SK-N-SH treated with all-trans-retinoic acid at 6 μM for 48 hours (cell line): ENCODE results near the gene GNL2.

ENCODE experiments used
- ATAC-seq: fragments of 200-7000 bp; cut with Tn5 transposase; 3 replicates; pipeline ENCODE4 v1.9.1; 2020; ENCODE audit warnings: mild to moderate bottlenecking, moderate library complexity
- ARNTL ChIP-seq: fragments of 450-650 bp; formaldehyde crosslinking; IDR thresholded peaks from 2 replicates; pipeline ENCODE4 v1.5.0; 2020; ENCODE audit warnings: low read depth, mild to moderate bottlenecking, moderate library complexity, borderline replicate concordance
- BACH2 ChIP-seq: fragments of 250-450 bp; sonication (Bioruptor Pico); IDR thresholded peaks from 2 replicates; pipeline ENCODE4 v1.9.0; 2021; ENCODE audit warnings: mild to moderate bottlenecking, borderline replicate concordance
- CSDC2 ChIP-seq: fragments of 250-450 bp; sonication (Bioruptor Pico); IDR thresholded peaks from 2 replicates; pipeline ENCODE4 v1.5.0; 2020; ENCODE audit warnings: mild to moderate bottlenecking, moderate library complexity
- ESRRG ChIP-seq: fragments of 250-450 bp; sonication (Bioruptor Pico); IDR thresholded peaks from 2 replicates; pipeline ENCODE4 v1.6.1; 2021; ENCODE audit warnings: mild to moderate bottlenecking
- GLIS3 ChIP-seq: fragments of 250-450 bp; sonication (Bioruptor Pico); IDR thresholded peaks from 2 replicates; pipeline ENCODE4 v1.5.0; 2020; ENCODE audit warnings: mild to moderate bottlenecking, moderate library complexity
- ISL1 ChIP-seq: fragments of 250-450 bp; sonication (Bioruptor Pico); IDR thresholded peaks from 2 replicates; pipeline ENCODE4 v2.1.2; 2022; ENCODE audit warnings: mild to moderate bottlenecking, moderate library complexity
- OSR1 ChIP-seq: fragments of 250-450 bp; sonication (Bioruptor Pico); IDR thresholded peaks from 2 replicates; pipeline ENCODE4 v1.8.0; 2022; ENCODE audit warnings: moderate library complexity, mild to moderate bottlenecking, inconsistent platforms
- PPARA ChIP-seq: fragments of 250-450 bp; sonication (Bioruptor Pico); IDR thresholded peaks from 2 replicates; pipeline ENCODE4 v1.5.0; 2020; ENCODE audit warnings: mild to moderate bottlenecking, borderline replicate concordance
- SNAI2 ChIP-seq: fragments of 250-450 bp; sonication (Bioruptor Pico); IDR thresholded peaks from 2 replicates; pipeline ENCODE4 v1.5.0; 2020; ENCODE audit warnings: mild to moderate bottlenecking, moderate library complexity
- TCF4 ChIP-seq: fragments of 250-450 bp; sonication (Bioruptor Pico); IDR thresholded peaks from 2 replicates; pipeline ENCODE4 v1.8.0; 2021; ENCODE audit warnings: mild to moderate bottlenecking, moderate library complexity, borderline replicate concordance
- TOX ChIP-seq: fragments of 250-450 bp; sonication (Bioruptor Pico); IDR thresholded peaks from 2 replicates; pipeline ENCODE4 v1.8.0; 2021; ENCODE audit warnings: mild to moderate bottlenecking, moderate library complexity, borderline replicate concordance
- ZFP30 ChIP-seq: fragments of 450-650 bp; formaldehyde crosslinking; IDR thresholded peaks from 2 replicates; pipeline ENCODE4 v1.5.0; 2022; ENCODE audit warnings: mild to moderate bottlenecking, moderate library complexity
- ZNF70 ChIP-seq: fragments of 450-650 bp; formaldehyde crosslinking; IDR thresholded peaks from 2 replicates; pipeline ENCODE4 v1.5.0; 2020; ENCODE audit warnings: mild to moderate bottlenecking, moderate library complexity
- ZNF8 ChIP-seq: fragments of 450-650 bp; formaldehyde crosslinking; IDR thresholded peaks from 2 replicates; pipeline ENCODE4 v1.5.0; 2020; ENCODE audit warnings: mild to moderate bottlenecking, moderate library complexity
- TF ChIP-seq, protein P1 (sequence below): fragments of 250-450 bp; sonication (Bioruptor Pico); IDR thresholded peaks from 2 replicates; pipeline ENCODE4 v1.5.0; 2020; ENCODE audit warnings: mild to moderate bottlenecking, moderate library complexity
- TF ChIP-seq, protein P2 (sequence below): fragments of 250-450 bp; sonication (Bioruptor Pico); IDR thresholded peaks from 2 replicates; pipeline ENCODE4 v1.5.1; 2021; ENCODE audit warnings: mild to moderate bottlenecking, moderate library complexity
- TF ChIP-seq, protein P3 (sequence below): fragments of 250-450 bp; sonication (Bioruptor Pico); IDR thresholded peaks from 2 replicates; pipeline ENCODE4 v1.8.0; 2020; ENCODE audit warnings: mild to moderate bottlenecking, moderate library complexity, borderline replicate concordance
- TF ChIP-seq, protein P4 (sequence below): fragments of 250-450 bp; sonication (Bioruptor Pico); IDR thresholded peaks from 2 replicates; pipeline ENCODE4 v1.5.1; 2020; ENCODE audit warnings: low read depth, mild to moderate bottlenecking, moderate library complexity
- TF ChIP-seq, protein P5 (sequence below): fragments of 250-450 bp; sonication (Bioruptor Pico); IDR thresholded peaks from 2 replicates; pipeline ENCODE4 v1.8.0; 2021; ENCODE audit warnings: low read depth, mild to moderate bottlenecking, moderate library complexity, borderline replicate concordance

The GNL2 gene

GRCh38 chr1:37633938-37634243 lies 38.2 kb upstream of the GNL2 start:
- no peak for ATAC-seq
- TF ChIP-seq, protein P1, sequence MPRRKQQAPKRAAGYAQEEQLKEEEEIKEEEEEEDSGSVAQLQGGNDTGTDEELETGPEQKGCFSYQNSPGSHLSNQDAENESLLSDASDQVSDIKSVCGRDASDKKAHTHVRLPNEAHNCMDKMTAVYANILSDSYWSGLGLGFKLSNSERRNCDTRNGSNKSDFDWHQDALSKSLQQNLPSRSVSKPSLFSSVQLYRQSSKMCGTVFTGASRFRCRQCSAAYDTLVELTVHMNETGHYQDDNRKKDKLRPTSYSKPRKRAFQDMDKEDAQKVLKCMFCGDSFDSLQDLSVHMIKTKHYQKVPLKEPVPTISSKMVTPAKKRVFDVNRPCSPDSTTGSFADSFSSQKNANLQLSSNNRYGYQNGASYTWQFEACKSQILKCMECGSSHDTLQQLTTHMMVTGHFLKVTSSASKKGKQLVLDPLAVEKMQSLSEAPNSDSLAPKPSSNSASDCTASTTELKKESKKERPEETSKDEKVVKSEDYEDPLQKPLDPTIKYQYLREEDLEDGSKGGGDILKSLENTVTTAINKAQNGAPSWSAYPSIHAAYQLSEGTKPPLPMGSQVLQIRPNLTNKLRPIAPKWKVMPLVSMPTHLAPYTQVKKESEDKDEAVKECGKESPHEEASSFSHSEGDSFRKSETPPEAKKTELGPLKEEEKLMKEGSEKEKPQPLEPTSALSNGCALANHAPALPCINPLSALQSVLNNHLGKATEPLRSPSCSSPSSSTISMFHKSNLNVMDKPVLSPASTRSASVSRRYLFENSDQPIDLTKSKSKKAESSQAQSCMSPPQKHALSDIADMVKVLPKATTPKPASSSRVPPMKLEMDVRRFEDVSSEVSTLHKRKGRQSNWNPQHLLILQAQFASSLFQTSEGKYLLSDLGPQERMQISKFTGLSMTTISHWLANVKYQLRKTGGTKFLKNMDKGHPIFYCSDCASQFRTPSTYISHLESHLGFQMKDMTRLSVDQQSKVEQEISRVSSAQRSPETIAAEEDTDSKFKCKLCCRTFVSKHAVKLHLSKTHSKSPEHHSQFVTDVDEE (CRISPR knock-in tag): no peak
- no peak for TF ChIP-seq SNAI2 (CRISPR knock-in tag)
- TF ChIP-seq PPARA (CRISPR knock-in tag): no peak
- no peak for TF ChIP-seq BACH2
- TF ChIP-seq ZNF8 (CRISPR knock-in tag): no peak
- TF ChIP-seq TOX: no peak
- no peak for TF ChIP-seq ESRRG
- TF ChIP-seq, protein P2, sequence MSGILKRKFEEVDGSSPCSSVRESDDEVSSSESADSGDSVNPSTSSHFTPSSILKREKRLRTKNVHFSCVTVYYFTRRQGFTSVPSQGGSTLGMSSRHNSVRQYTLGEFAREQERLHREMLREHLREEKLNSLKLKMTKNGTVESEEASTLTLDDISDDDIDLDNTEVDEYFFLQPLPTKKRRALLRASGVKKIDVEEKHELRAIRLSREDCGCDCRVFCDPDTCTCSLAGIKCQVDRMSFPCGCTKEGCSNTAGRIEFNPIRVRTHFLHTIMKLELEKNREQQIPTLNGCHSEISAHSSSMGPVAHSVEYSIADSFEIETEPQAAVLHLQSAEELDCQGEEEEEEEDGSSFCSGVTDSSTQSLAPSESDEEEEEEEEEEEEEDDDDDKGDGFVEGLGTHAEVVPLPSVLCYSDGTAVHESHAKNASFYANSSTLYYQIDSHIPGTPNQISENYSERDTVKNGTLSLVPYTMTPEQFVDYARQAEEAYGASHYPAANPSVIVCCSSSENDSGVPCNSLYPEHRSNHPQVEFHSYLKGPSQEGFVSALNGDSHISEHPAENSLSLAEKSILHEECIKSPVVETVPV (CRISPR knock-in tag): no peak
- no peak for TF ChIP-seq GLIS3 (CRISPR knock-in tag)
- no peak for TF ChIP-seq ZFP30 (CRISPR knock-in tag)
- TF ChIP-seq ARNTL (CRISPR knock-in tag): no peak
- TF ChIP-seq TCF4 (CRISPR knock-in tag): no peak
- no peak for TF ChIP-seq OSR1 (CRISPR knock-in tag)

- TF ChIP-seq, protein P3, sequence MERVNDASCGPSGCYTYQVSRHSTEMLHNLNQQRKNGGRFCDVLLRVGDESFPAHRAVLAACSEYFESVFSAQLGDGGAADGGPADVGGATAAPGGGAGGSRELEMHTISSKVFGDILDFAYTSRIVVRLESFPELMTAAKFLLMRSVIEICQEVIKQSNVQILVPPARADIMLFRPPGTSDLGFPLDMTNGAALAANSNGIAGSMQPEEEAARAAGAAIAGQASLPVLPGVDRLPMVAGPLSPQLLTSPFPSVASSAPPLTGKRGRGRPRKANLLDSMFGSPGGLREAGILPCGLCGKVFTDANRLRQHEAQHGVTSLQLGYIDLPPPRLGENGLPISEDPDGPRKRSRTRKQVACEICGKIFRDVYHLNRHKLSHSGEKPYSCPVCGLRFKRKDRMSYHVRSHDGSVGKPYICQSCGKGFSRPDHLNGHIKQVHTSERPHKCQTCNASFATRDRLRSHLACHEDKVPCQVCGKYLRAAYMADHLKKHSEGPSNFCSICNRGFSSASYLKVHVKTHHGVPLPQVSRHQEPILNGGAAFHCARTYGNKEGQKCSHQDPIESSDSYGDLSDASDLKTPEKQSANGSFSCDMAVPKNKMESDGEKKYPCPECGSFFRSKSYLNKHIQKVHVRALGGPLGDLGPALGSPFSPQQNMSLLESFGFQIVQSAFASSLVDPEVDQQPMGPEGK: no peak
- TF ChIP-seq ZNF70 (CRISPR knock-in tag) (no peak), OSR1 (CRISPR knock-in tag) (no peak), ISL1 (CRISPR knock-in tag) (no peak), ZFP30 (CRISPR knock-in tag) (no peak), SNAI2 (CRISPR knock-in tag) (no peak), PPARA (CRISPR knock-in tag) (no peak), ZNF8 (CRISPR knock-in tag) (no peak), TCF4 (CRISPR knock-in tag) (no peak), ESRRG (no peak), CSDC2 (no peak)
- TF ChIP-seq, protein P1 (CRISPR knock-in tag): no peak
- TF ChIP-seq, protein P4, sequence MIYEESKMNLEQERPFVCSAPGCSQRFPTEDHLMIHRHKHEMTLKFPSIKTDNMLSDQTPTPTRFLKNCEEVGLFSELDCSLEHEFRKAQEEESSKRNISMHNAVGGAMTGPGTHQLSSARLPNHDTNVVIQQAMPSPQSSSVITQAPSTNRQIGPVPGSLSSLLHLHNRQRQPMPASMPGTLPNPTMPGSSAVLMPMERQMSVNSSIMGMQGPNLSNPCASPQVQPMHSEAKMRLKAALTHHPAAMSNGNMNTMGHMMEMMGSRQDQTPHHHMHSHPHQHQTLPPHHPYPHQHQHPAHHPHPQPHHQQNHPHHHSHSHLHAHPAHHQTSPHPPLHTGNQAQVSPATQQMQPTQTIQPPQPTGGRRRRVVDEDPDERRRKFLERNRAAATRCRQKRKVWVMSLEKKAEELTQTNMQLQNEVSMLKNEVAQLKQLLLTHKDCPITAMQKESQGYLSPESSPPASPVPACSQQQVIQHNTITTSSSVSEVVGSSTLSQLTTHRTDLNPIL: no peak
- TF ChIP-seq, protein P5, sequence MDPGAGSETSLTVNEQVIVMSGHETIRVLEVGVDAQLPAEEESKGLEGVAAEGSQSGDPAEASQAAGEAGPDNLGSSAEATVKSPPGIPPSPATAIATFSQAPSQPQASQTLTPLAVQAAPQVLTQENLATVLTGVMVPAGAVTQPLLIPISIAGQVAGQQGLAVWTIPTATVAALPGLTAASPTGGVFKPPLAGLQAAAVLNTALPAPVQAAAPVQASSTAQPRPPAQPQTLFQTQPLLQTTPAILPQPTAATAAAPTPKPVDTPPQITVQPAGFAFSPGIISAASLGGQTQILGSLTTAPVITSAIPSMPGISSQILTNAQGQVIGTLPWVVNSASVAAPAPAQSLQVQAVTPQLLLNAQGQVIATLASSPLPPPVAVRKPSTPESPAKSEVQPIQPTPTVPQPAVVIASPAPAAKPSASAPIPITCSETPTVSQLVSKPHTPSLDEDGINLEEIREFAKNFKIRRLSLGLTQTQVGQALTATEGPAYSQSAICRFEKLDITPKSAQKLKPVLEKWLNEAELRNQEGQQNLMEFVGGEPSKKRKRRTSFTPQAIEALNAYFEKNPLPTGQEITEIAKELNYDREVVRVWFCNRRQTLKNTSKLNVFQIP (CRISPR knock-in tag): no peak
- no peak for ATAC-seq
Measured at GRCh38 chr1:37633040-37633937, 37.6 kb upstream of the GNL2 start.
